SIG-M5 treated with dmso at 0.1 percent for 504 hours (cell line): ENCODE measurements around the gene AOPEP.
"Not testable (repeated sequence)": the region's sequence is repeated elsewhere in the genome, so short reads cannot be mapped to it uniquely, and the experiment has no call there.

Experiments
- DNase-seq: peaks from one replicate; lab custom pipeline; 2025; ENCODE audit not compliant: unreplicated experiment; lab: John Stamatoyannopoulos, UW

The AOPEP gene

DNA sequence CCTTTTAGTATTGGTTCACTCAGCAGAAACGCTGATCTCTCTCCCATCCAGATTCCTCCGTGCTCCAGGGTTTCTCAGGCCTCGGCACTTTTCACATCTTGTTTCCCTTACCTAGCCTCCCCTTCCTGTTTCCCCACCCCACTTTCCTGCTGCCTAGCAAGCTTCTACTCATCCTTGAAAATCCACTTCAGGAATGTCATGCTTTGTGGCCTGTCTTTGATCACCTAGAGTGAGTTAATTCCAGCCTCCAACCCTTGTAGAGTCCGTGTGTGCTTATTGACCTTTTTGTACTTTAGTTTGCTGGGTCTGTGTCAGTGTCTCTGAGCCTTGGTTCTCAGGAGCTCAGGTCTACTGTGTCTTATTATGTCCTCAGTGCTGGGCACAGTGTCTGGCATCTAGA lies 116.6 kb downstream of the AOPEP start:
- no peak for DNase-seq

DNA sequence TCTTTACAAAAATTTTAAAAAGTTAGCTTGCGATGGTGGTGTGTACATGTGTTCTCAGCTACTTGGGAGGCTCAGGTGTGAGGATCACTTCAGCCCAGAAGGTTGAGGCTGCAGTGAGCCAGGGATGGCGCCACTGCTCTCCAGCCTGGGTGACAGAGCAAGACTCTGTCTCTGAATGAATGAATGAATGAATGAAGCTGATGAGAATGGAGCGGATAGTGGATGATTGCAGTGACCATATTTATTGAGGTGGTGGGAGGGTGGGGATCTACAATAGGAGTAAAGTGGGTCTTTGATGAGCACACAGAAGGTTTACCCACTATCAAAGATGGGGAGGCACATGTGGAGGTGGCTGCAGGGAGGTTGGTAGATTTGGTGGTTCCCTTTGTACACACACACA lies 120.2 kb downstream of the AOPEP start:
- DNase-seq = no peak

DNA sequence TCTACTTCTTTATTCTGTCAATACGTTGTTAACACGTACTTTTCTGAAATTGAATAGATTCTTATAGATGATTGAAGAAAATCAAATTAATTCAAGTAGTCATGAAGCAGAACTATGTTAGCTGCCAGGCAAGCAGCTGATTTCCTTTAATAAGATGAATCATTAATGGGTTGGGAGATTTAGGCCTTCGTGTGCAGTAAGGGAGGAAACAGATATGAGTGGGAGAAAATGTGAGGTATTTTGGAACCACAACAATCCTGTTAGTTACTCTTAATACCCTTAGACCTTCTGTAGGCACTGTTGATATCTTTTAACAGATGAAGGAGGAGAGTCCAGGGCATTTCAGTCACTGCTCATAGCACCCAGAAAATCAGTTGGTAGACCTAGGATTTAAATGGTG lies 121.0 kb downstream of the AOPEP start:
- DNase-seq = no peak

DNA sequence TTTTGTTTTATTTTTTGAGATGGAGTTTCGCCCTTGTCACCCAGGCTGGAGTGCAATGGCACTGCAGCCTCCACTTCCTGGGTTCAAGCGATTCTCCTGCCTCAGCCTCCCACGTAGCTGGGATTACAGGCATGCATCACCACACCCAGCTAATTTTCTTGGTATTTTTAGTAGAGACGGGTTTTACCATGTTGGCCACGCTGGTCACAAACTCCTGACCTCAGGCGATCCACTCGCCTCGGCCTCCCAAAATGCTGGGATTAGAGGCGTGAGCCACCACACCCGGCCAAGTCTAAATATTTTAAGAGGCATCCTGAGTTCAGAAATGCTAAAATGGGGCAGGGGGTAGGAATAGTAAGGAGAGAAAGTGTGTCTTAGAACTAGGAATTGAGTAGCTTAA lies 122.3 kb downstream of the AOPEP start:
- DNase-seq = not testable (repeated sequence)

DNA sequence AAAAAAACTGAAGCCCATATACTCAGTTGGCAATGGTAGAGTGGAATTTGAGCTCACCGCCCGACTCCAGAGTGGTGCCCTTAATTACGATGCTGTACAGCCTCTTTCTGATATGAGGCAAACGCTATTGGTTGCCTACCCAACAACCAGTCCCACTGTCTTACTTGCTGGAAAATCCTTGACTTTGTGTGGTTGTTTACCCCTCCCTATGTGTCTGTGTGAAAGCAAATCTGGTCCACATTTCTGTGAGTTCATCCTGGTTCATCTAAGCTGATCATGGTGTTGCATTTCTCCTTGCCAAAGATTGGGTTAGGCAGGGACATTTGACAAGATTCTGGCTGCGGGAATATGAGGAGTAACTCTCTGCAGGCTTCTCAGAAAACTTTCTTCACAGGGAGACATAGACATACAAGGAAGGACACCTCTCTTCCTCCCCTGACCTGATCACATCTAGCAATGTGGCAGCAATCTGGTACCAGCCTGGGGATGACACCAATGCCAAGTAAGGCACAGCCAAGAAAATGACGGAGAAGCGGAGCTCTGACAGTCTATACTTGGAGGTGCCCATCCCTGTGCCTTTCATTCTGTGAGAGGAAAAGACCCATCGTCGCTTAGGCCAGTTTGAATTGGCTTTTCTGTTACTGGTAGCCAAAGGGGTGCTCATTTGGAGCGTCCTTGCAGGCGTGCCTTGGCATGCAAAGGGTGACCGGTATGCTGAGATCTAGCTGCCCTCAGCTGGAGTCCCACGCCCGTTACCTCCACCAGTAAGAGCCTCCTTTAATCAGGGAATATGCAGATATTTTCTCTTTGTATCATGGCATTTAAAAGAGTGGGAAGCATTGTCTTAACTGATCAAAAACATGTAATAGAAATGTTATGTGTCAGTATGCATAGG lies 124.3 kb downstream of the AOPEP start:
- no peak for DNase-seq

DNA sequence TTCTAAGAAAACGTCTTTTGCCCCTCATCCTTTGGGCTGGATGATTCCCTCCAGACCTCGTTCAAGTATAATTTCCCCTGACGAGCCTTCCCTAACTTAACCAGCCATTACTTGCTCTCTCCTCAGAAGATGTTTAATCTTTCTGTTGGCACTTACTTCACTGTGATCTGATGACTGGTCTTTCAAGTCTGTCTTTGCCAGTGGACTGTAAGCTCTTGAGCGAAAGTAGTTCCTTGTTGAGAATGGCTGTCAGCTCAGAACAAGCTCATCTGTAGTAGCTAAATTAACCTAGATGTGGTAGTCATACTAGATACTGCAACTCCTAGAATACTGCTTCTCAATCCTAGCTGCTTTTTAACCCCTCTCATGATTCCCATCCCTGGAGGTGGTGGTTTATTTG lies 125.0 kb downstream of the AOPEP start:
- no peak for DNase-seq

DNA sequence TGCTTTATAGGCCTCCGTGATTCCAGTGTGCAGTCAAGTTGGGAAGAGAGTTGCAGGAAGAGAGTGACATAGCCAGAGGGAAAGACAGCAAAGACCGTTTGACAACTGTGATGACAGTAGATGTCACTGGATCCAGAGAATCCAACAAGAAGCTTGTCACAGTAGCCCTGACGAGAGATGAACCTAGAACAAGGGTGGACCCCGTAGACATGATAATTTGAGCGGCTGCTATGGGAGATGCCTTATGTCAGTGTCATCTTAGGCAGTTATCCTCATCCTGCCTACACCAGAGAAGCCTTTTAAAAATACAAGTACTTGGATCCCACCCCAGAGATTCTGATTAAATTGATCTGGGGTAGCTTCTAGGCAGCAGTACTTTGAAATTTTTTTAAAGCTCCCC lies 125.4 kb downstream of the AOPEP start:
- DNase-seq = no peak

DNA sequence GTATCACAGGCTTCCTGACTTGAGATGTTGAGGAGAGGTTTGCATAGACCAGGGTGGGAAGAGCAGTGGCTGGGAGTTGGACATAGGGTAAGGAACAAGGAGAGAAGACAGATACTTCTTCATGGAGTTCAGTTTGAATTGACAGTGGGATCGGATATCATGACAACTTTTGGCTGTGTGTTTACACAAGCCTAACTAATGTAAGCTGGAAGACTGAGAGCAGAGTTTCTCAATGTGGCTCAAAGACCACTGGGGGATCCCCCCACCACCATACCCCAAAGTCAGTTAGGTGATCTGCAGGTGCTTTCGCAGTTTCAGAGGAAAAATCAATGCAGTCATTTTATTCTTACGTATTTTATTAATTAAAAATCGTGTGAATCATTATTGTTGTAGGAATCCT lies 125.9 kb downstream of the AOPEP start:
- no peak for DNase-seq

DNA sequence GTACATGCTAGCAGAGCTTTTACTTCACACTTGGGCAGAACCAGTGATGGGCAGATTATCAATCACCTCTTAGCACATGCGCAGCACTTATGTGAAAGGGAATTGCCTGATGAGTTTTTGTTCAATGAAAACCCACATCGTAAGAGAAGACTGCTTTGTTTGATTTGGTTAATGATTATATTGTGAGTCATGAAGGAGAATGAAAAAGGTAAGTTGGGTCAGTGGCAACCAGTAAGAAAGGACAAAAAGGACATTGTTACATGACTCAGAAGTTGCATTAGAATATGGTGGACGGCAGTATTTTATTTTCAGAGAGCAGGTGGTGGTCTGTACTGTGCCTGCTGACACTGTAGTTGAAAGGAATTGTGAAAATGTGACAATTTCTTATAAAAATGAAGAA lies 127.4 kb downstream of the AOPEP start:
- DNase-seq = no peak

DNA sequence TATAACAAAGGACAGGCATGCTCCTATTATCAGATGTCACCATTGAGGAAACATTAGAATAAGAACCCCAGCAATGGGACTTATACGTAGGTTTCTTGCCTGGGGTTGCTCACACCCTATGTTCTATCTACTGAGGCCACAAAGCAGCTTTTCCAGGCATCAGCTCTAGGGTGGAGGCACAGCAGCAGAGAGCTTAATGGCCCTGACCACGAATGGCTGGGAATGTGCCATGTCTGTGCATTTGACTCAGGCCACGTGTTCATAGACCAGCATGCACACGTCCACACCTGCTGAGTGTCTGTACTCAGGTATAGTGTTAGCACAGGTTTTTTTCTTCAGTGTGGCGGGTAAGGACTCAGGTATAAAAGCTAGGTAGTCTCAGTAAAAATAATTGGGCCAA lies 129.4 kb downstream of the AOPEP start:
- DNase-seq = no peak

DNA sequence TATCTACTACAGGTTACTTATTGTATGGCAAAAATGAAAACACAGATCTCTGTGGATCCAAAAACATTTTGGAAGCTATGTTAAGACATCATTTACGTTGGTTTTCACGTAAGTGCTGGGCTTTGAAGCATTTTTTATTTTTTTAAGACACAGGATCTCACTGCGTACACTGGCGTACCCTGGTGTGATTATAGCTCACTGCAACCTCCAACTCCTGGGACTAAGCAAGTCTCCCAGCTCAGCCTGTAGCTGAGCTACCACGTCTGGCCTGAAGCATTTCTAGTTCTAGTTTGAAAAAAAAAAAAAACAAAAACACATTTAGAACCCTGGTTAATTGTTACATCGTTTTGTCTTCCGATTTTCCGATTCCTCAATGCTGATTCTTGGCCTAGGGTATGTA lies 131.3 kb downstream of the AOPEP start:
- no peak for DNase-seq

DNA sequence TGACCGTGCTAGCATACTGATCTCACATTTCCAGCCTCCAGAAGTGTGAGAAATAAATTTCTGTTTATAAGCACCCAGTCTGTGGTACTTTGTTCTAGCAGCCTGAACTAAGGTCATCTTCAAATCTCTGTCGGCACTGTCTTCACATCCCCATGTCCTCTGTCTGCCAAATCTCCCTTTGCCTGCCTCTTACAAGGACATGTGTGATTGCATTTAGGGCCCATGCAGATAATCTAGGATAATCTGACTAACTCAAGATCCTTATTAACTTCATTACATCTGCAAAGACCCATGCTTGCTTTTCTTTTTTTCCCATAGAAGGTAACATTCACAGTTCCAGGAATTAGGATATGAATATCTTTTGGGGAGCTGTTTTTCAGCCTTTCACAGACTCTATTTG lies 132.7 kb downstream of the AOPEP start:
- DNase-seq = no peak

DNA sequence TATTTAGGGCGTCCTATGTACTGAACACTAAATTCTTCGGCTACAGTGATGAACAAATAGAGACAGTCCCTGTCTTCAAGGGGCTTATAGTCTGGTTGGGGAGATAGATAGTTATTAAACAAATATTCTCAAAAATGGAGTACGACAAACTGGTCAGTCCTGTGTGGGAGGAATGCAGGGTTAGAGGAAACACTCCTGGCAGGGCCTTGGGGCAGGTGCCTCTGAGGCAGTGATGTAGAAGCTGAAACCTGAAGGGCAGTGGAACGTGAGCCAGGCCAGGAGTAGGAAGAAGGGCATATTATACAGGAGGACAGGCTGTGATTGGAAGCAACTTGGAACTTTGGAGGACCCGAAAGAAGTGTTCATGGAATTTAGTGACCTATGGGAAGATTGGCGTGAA lies 133.4 kb downstream of the AOPEP start:
- no peak for DNase-seq

DNA sequence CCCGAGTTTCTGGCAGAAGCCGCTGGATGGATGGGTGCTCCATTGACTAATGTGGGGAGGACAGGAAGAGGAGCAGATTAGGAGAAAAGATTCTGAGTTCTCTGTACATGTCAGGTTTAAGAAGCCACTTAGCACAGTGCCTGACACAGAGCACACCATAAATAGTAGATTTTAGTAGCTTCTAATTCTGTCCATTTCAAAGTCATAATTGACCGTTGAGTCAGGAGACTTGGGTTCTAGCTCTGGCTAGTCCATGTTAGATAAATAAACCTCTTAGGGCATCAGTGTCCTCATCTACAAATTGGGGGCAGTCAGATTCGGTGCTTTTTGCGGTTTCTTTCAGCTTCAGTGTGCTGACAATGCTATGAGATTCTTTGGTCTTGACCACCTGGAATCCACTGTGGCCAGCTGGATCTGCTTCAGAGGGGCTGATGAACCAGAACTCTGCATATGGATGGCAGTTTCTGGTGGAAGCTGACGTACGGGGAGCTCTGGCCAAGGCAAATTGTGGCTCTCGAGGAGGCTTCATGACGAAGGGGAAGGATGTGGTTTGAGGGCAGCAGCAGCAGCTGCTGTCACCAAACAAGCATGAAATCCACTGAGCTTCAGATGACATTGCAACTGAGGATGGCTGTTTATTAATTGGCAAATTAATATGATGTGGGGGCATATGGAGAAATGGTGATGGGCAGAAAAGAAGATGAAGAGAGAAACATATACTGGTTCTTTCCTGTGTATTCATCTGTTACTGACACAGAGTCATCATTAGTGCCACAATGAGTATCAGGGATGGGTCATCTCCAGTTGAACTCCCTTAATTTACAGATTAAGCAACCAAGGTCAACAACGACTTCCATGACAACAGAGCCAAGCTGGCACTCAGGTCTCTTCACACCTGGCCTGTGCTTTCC lies 134.4 kb downstream of the AOPEP start:
- DNase-seq = peak; percentile 69

DNA sequence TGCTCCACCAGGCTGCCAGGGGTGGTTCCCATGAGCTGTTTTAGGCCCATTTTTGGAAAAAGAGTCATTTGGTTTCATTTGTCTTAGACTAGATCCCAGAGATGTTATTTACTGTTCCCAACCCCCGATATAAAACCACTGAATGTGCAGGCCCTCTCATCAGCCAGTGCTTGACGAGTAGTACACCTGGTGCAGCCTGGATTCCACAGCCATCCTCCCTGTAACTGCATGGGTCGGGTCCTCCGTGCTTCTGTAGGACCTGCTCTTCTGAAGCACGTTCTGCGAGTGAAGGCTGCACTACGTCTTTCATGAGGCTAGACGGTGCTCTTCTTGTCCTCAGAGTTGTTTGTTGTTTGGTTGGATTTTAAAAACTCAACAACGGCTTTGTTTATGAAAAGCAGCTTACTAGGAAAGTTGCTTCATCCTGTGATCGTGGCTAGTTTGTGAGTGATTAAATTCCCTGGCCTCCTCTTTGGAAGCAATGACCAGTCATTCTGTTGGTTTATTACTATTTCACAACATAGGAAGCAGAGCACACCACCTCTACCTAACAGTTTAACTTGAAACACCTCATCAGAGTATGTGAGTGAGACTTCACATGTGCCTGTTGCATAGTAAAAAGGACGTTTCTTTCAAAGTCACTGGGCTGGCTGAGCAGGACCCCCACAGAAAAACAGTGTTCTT lies 135.2 kb downstream of the AOPEP start:
- no peak for DNase-seq

DNA sequence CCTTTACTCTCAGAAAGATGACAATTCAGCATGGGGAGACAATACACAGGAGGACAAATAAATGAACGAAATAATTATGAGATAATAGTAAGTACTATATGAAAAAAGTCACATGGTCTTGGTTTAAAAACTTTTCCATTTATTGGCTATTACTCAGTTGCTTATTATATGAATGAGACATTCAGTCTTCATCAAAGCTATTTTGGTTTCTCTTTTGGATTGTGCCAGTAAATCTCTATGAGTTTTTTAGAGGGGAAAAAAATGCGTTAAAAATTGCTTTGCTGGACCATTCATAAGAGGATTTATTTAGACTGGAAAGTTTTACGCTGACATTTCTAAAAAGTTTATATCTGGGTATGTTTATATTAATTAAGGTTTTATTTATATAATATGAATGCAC lies 137.7 kb downstream of the AOPEP start:
- no peak for DNase-seq

DNA sequence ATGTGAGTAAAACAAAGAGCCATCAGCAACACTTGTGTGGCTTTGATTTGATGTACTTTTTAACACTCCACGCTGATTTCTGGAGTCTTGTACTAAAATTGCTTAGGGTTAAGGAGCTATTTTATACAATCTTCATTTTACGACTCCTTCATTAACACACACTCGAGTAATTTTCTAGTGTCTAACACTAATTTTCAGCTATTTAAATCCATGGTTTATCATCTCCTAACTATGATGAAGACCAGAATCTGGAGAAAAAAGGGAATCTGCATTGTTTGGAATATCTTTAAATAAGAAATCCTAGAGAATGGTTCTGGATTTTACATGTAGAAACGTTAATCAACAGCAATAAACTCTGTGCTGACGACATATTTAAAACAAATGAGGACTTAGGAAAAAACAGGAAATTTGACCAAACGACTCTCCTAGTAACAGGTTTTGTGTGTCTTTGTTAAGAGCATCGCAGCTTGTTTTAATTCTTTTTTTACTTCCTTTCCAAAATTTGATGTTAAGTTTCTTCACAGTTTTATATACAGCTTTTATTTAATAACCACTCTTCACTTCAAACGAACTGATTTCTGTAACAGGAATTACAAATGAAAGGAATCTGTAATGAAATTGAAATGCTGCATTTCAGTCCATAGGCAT lies 138.5 kb downstream of the AOPEP start:
- DNase-seq = no peak

DNA sequence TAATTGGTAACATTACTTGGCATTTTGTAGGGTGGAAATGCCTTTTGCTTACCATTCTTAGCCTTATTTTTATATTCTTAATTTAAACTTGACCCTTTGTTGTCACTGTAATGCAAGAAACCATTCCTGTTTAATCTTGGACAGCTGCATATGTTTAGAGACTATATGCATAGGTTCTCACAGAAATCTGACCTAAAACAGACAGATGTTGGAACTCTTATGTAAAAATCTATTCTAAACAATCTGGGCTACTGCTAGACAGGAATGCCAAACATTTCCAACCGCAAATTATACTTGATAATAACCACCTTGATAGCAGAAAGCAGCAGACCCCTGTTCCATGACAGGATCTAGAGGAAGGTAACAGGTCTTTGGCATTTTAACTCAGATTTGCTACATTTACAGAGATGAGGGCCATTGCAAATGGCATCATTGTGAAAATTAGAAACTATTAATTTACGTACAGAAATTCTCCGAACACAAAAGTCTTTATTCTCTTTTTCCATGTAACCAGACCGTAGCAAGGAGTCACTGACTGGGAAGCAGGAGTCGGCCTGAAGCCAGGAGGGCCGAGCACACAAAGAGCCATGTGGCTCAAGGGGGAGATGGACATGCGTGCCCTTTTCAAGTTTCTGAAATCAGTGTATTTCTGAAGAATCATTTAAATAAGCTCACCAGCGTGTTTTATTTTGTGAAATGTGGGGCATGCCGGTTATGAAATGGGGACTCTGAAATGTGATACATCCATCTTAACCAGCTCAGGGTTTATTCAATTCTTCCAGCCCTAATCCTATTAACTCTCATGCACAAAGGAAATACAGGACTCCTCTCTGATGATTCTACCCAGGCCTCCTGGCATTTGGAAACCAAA lies 139.3 kb downstream of the AOPEP start:
- DNase-seq = no peak

DNA sequence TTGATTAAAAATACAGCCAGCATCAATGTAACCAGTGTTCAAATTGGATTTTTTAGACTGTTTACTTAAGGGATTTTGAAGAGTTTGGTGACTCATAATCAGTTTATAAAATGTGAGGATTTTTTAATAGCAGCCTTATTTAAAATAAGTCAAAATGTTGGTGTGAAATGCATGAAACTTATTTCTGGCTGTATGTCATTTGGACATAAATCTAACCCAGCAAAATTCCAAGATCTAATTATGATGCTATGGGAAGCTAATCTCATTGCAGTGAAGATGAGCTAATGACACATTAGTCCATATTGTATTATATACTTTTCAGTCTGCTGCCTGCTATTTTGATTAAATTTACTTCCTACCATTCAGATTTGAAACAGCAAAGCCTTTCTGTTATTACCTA lies 140.3 kb downstream of the AOPEP start:
- no peak for DNase-seq

DNA sequence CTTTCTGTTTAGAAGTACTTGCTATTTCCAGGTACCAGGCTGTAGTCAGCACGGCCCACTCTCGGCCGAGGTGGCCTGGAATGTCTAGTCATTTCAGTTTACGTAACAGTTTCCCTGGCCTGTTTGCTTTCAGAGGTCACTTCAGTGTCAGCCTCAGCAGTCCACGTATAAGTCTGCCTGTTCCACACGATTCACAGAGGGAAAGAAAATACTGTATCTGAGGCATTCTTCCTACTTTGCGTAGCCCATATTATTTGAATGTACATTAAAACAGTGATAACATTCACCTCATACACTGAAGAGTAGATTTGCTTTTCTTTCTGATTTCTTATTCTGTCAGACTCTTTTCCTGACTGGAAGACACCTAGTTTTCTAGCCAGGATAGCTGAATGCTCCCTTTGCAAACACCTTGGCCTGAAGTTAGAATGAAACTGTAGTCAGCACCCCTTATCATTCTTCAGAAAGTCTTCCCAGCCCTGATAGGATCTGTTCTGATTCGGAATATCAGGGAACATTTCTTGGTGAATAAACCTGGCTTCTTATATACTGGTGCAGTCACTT lies 140.9 kb downstream of the AOPEP start:
- peak; percentile 44 for DNase-seq
